C4-2B (cell line): ENCODE measurements around the gene S1PR3.

ENCODE experiments used
- H3K27ac ChIP-seq: fragments of 450-650 bp; 2 replicates; pipeline ENCODE4 v1.5.1; 2017
- ZFX ChIP-seq: fragments of 450-650 bp; IDR thresholded peaks from 2 replicates; pipeline ENCODE4 v1.6.1; 2017
- TF ChIP-seq, protein P1 (sequence below): fragments of 450-650 bp; conservative IDR thresholded peaks from 2 replicates; pipeline ENCODE4 v1.5.1; 2017; ENCODE audit warnings: mild to moderate bottlenecking

The S1PR3 gene

DNA sequence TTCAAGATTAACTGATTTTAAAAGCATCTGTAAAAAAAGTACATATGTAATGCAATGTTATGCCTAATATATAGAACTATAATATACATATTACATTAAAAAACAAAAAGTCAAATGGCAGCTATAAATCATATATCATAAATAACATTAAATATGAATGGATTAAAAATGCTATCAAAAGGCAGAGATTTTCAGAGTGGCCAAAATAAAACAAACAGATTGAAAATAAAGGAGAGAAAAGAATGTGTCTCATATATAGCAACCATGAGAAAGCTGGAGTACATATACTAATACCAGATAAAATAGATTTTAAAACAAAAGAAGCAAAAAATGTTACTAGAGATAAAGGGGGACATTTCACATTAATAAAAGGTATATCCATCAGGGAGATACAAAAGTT lies 38.5 kb downstream of the S1PR3 start:
- TF ChIP-seq ZFX: no peak
- TF ChIP-seq, protein P1, sequence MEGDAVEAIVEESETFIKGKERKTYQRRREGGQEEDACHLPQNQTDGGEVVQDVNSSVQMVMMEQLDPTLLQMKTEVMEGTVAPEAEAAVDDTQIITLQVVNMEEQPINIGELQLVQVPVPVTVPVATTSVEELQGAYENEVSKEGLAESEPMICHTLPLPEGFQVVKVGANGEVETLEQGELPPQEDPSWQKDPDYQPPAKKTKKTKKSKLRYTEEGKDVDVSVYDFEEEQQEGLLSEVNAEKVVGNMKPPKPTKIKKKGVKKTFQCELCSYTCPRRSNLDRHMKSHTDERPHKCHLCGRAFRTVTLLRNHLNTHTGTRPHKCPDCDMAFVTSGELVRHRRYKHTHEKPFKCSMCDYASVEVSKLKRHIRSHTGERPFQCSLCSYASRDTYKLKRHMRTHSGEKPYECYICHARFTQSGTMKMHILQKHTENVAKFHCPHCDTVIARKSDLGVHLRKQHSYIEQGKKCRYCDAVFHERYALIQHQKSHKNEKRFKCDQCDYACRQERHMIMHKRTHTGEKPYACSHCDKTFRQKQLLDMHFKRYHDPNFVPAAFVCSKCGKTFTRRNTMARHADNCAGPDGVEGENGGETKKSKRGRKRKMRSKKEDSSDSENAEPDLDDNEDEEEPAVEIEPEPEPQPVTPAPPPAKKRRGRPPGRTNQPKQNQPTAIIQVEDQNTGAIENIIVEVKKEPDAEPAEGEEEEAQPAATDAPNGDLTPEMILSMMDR: no peak
- H3K27ac ChIP-seq: no peak overlapping the region

DNA sequence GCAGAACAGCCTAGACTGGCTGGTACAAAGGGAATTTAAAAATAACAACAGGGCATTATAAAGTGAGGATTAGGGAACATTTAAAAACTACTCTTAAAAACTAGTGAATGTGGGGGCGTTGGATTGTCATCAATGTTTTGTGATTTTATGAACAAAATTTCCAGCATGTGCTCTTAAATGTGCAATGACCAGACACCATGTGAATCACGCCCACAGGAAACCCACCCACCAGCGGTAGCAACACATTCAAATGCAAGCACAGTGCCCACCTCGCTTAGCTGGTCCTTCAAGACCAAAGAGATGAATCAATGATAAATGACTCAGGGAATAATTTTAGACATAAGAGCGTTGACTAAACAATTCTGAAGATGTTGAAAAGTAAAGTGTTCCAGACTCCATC lies 40.9 kb downstream of the S1PR3 start:
- TF ChIP-seq, protein P1: no peak
- no peak for TF ChIP-seq ZFX
- H3K27ac ChIP-seq: no peak overlapping the region

DNA sequence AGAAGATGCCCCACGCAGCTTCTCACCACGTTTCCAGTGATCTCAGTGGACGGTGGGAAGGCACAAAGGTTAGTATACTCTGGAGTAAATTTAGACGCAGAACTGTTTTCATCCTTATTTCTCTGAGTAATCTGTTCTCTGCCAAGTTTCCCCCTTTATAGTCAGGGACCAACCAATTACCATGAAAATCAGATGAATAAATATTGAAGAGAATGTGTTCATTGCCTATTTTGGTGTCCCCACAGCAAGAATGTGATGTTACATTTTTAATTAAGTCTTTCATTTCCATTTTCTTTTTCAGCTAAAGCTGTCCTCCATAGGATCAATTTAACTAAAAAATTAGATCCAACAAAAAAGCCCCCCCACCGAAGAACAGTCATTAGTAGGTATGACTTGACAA lies 41.4 kb downstream of the S1PR3 start:
- H3K27ac ChIP-seq: no peak overlapping the region
- TF ChIP-seq, protein P1: no peak
- TF ChIP-seq ZFX: no peak

DNA sequence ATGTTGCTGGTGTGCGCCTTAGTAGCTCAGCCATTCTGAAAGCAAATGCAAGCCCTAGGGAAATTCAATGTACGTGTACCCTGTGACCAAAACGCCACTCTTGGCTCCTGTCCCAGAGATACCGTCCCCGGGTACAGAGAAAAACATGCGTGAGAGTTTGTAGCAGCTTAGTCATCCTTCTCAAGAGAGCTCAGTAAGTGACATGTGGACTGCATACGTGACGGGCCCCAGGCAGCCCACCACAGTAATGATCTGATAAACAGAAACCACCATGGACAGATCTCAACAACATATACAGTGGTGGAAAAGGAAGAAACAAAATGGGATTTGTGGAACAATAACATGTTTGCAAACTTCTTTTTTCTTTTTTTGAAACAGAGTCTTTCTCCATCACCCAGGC lies 45.1 kb downstream of the S1PR3 start:
- TF ChIP-seq, protein P1: no peak
- no peak for TF ChIP-seq ZFX
- H3K27ac ChIP-seq: no peak overlapping the region

DNA sequence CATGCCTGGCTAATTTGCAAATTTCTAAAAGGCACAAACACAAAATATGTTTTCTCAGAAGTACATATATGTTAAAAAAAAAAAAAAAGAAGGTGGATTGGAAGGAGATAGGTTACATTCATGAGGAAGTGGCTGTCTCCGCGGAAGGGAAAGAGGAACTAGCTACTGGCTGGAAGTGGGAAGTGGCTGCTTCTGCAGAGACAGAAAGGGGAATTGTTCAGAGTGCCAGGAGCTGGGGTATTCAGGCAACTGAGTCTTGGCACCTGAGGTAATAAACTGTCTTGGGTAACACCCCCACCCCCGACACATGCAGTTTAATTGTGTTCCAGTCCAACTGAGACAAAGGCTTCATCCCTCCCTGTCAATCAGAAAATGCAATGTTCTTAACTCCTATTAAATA lies 45.6 kb downstream of the S1PR3 start:
- H3K27ac ChIP-seq: no peak overlapping the region
- no peak for TF ChIP-seq ZFX
- TF ChIP-seq, protein P1: no peak

DNA sequence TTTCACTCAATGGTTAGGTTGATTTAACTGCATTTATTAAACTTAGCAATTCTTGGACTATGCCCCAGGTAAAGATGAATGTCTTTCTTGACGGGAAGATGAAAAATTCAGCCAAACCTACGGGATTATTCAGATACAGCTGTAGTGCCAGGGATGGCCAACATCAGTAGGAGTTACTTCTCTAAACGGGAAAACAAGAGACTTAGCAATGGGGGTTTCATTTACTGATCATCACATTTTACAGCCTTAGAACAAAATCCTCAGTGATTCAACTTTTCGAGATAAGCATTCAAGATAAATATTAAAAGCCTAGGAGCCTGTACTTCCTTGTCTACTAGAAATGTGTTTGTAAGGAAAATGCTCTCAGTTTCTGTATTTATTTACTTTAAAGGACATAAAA lies 46.1 kb downstream of the S1PR3 start:
- no peak for TF ChIP-seq ZFX
- TF ChIP-seq, protein P1: no peak
- H3K27ac ChIP-seq: no peak overlapping the region

DNA sequence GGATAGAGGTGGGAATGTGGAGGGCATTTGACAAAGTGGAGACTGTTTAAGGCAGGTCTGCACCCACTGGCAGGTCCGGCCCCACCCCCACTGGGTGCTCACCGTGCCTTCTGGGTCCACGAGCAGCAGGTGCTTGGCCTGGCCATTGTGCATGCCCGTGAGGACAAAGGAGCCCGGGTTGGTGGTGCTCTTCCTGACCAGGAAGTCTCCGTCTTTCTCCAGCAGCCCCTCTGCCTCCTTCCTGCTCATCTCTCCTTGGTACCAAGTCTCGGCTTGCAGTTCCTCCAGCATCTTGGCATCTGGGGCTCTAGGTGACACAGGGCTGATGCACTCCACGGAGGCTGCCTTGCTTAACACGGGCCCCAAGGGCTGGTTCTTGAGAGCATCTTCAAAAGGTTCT lies 46.6 kb downstream of the S1PR3 start:
- no peak for TF ChIP-seq ZFX
- TF ChIP-seq, protein P1: no peak
- no peak overlapping the region for H3K27ac ChIP-seq
